ENCODE measurements around the gene CHTOP. TPM values are rescaled to one million over a fixed set of nuclear protein-coding genes. Genes with fewer than 3 reads are reported as not detected.

CHTOP gene
- total RNA-seq, 4 donors from 2014 or later, result 34.5 to 43.8 (median 37.6) TPM

- intact Hi-C loops (cut with DNase I), result loop anchor here (10.0 kb wide), 1 partner anchor 77 kb away; no protein-coding TSS in a partner anchor
- H3K4me3 ChIP-seq, result no peak overlapping the region
- WGBS, result 100% methylated on average over 1 of the region's 1 CpG
- DNase-seq (ENCODE audit: extremely low spot score), result no peak
- no peak overlapping the region for H3K27ac ChIP-seq (replicated peaks in 1 of 4)
- H3K36me3 ChIP-seq, result peaks cover 0 to 7% (median 1%) of the 10 kb centered on the region in 4 donors
- peaks cover 0 to 16% (median 3%) of the 10 kb centered on the region in 4 donors for H3K4me1 ChIP-seq
- H3K9me3 ChIP-seq, result no peaks in the 10 kb centered on the region
- H3K27me3 ChIP-seq, result no peaks in the 10 kb centered on the region
- no peak for TF ChIP-seq POLR2A (IDR thresholded peaks at IDR 0.05; ENCODE audit: low read depth)
Observed at GRCh38 chr1:153651771-153652170, 17.9 kb downstream of the CHTOP start.

DNA sequence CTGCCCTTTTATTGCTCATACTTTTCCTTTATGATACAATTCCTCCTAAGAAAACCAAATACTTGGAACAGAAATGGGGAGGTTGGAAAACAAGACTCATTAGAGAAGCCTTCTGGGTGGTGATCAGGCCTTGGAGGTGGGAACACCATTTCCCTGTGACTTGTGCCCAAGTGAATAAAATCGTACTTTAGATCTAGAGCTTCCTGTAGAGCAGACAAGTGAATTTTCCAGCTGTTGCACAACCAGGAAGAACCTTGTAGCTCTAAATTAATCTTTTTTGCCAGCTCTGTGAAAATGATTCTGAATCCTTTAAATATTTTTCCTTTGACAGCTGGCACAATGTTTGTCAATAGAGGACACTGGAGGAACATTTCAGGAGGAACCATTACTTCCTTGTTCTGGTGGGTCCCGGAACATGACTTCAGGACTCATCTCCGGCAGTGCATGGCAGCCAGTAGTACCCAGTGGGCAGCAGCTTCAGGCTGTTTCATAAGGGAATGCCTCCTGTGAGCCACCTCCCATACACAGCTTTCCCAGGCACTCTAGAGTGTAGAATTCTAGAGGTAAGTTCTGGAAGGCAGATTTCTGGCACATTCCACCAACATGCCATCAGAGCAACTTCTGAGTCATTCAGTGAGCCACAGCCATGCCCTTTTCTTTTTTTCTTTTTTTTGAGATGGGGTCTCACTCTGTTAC is 19.1 kb downstream of the CHTOP start:
- peak overlapping the region in 3 of 4 donors; percentile 8 to 46 (median 39) for H3K27ac ChIP-seq (replicated peaks in 1 of 4)
- TF ChIP-seq EP300 (IDR thresholded peaks at IDR 0.05), result no peak
- no peak for TF ChIP-seq POLR2A (IDR thresholded peaks at IDR 0.05; ENCODE audit: low read depth)
- no peak for TF ChIP-seq POLR2AphosphoS5 (IDR thresholded peaks at IDR 0.05)
- no peak for TF ChIP-seq CTCF (IDR thresholded peaks at IDR 0.05)
- intact Hi-C loops (cut with DNase I), result loop anchor here (10.0 kb wide), 1 partner anchor 78 kb away; no protein-coding TSS in a partner anchor

DNA sequence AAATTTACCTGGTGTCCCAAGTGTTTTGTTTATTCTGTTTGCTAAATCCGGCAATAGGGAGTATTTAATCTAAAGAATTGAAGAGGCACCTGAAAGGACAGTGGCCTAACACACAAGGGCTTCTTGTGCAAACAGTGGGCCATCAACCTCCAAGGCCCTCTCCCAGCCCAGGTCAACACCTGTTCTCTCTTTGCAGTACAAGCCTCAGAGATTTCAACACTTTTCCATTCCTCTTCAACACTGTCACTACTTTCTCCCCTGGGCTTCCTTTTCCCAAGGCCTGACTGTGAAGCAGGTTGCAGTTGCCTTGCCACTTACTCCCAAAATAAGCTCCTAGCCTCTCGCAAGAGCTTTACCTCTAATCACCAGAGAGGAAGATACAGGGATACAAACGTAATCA is 21.5 kb downstream of the CHTOP start:
- 98% methylated on average over 3 of the region's 3 CpGs for WGBS

More for the DNA sequence above, 19.1 kb downstream of the CHTOP start:
- Histone ChIP-seq H3K36me3 (no peaks in the 10 kb centered on the region), H3K9me3 (no peaks in the 10 kb centered on the region), H3K4me1 (peaks cover 0 to 16% (median 3%) of the 10 kb centered on the region in 4 donors), H3K27me3 (no peaks in the 10 kb centered on the region), H3K4me3 (no peak overlapping the region)
- DNase-seq (ENCODE audit: extremely low spot score), result no peak
- 55% methylated on average over 3 of the region's 3 CpGs for WGBS

DNA sequence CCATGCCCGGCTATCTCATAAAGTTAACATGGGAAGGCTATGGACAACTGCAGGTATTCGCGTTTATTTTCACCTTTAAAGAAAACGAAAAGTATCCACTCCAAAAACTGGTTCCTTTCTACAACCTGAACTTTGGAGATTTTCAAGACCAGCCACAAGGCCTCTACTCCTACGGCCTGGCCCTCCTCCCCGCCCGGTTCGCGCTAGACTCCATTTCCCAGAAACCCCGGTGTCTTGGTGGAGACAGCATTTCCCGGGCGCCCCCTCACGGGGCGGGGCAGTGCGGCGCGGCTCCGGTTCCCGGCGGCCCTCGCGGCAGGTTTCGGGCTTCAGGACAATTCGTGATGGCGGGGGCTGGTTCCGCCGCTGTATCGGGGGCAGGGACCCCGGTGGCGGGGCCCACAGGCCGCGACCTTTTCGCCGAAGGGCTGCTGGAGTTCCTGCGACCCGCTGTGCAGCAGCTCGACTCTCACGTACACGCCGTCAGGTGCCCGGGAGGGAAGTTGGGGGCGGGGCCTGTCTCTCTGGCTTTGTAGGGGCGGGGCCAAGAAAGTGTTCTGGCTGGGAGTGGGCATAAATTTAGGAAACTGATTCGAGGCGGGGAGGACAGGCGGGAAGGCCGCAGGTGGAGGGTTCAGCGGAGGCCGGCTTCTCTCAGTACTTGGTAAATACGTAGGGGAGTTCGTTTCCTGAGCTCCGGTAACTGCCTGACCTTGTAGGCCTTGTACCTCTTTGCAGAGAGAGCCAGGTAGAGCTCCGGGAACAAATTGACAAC is 24.7 kb downstream of the CHTOP start, which contains the start of gene SNAPIN:
SNAPIN (plus strand) TSS at position 304 of the 775 bp plus-strand sequence; CDS start at position 345, 41 bp downstream.
- Histone ChIP-seq H3K27me3 (no peaks in the 10 kb centered on the region), H3K4me1 (peaks cover 10 to 19% (median 13%) of the 10 kb centered on the region in 4 donors), H3K4me3 (peak within 1 kb of the TSS; percentile 66 to 81 (median 70)), H3K36me3 (peaks cover 23 to 39% (median 33%) of the 10 kb centered on the region in 4 donors), H3K9me3 (no peaks in the 10 kb centered on the region), H3K27ac (replicated peaks in 1 of 4) (peak within 1 kb of the TSS; percentile 87 to 97 (median 92))
- no peak for TF ChIP-seq POLR2A (IDR thresholded peaks at IDR 0.05; ENCODE audit: low read depth)
- peak; percentile 5 to 39 (median 8) for TF ChIP-seq CTCF (IDR thresholded peaks at IDR 0.05)
- TF ChIP-seq POLR2AphosphoS5 (IDR thresholded peaks at IDR 0.05), result peak; percentile 86 to 88
- TF ChIP-seq EP300 (IDR thresholded peaks at IDR 0.05), result no peak
- intact Hi-C loops (cut with DNase I), result loop anchor here (10.0 kb wide), 1 partner anchor 84 kb away; no protein-coding TSS in a partner anchor
- 4% methylated on average over 29 of the region's 53 CpGs for WGBS
- DNase-seq (ENCODE audit: extremely low spot score), result peak; percentile 98

More for the DNA sequence above, 21.5 kb downstream of the CHTOP start:
- intact Hi-C loops (cut with DNase I), result loop anchor here (10.0 kb wide), 1 partner anchor 81 kb away; no protein-coding TSS in a partner anchor
- no peak overlapping the region for H3K27ac ChIP-seq (replicated peaks in 1 of 4)
- H3K27me3 ChIP-seq, result no peaks in the 10 kb centered on the region
- no peak for DNase-seq (ENCODE audit: extremely low spot score)
- H3K4me1 ChIP-seq, result peaks cover 14 to 19% (median 15%) of the 10 kb centered on the region in 4 donors
- TF ChIP-seq EP300 (IDR thresholded peaks at IDR 0.05) (no peak), CTCF (IDR thresholded peaks at IDR 0.05) (no peak), POLR2A (IDR thresholded peaks at IDR 0.05; ENCODE audit: low read depth) (no peak), POLR2AphosphoS5 (IDR thresholded peaks at IDR 0.05) (no peak)
- H3K9me3 ChIP-seq, result no peaks in the 10 kb centered on the region
- H3K36me3 ChIP-seq, result peaks cover 0 to 6% (median 3%) of the 10 kb centered on the region in 4 donors
- no peak overlapping the region for H3K4me3 ChIP-seq

Data from esophagus muscularis mucosa (tissue), 4 donors.